ENCODE data around the gene RPL18.
"Not testable (repeated sequence)": the region's sequence is repeated elsewhere in the genome, so short reads cannot be mapped to it uniquely, and the experiment has no call there.

Gene RPL18

GRCh38 chr19:48582168-48582567, 36.8 kb downstream of the RPL18 start:
- Histone ChIP-seq H3K27ac (no peak overlapping the region), H3K36me3 (ENCODE audit: insufficient read depth) (no peaks in the 10 kb centered on the region), H3K79me2 (ENCODE audit: insufficient read depth, low read depth) (no peaks in the 10 kb centered on the region), H3K4me1 (ENCODE audit: low read depth, poor library complexity, severe bottlenecking) (peaks cover 3% of the 10 kb centered on the region), H3K27me3 (ENCODE audit: insufficient read depth, low read depth) (peaks cover 85% of the 10 kb centered on the region; the same call in 1 of the 2 replicates), H3K4me3 (IDR thresholded peaks at IDR 0.05; ENCODE audit: insufficient read depth, low read depth, low read length) (no peak overlapping the region), H4K20me1 (ENCODE audit: insufficient read depth) (no peaks in the 10 kb centered on the region), H3K4me2 (no peak overlapping the region), H2AFZ (ENCODE audit: low read depth) (no peak overlapping the region), H3K9ac (no peak overlapping the region)
- TF ChIP-seq CTCF (conservative IDR thresholded peaks at IDR 0.05; ENCODE audit: low read depth, low read length) = no peak

GRCh38 chr19:48578891-48579290, 40.1 kb downstream of the RPL18 start:
- no peaks in the 10 kb centered on the region for H3K79me2 ChIP-seq (ENCODE audit: insufficient read depth, low read depth)
- no peak overlapping the region for H3K4me3 ChIP-seq (IDR thresholded peaks at IDR 0.05; ENCODE audit: insufficient read depth, low read depth, low read length)
- H3K4me2 ChIP-seq = no peak overlapping the region
- H3K27ac ChIP-seq = no peak overlapping the region
- no peaks in the 10 kb centered on the region for H3K36me3 ChIP-seq (ENCODE audit: insufficient read depth)
- no peak overlapping the region for H2AFZ ChIP-seq (ENCODE audit: low read depth)
- H4K20me1 ChIP-seq (ENCODE audit: insufficient read depth) = no peaks in the 10 kb centered on the region
- peaks cover under 1% of the 10 kb centered on the region for H3K4me1 ChIP-seq (ENCODE audit: low read depth, poor library complexity, severe bottlenecking)
- peaks cover 70% of the 10 kb centered on the region for H3K27me3 ChIP-seq (ENCODE audit: insufficient read depth, low read depth)
- TF ChIP-seq CTCF (conservative IDR thresholded peaks at IDR 0.05; ENCODE audit: low read depth, low read length) = no peak
- H3K9ac ChIP-seq = no peak overlapping the region

GRCh38 chr19:48577908-48578307, 41.1 kb downstream of the RPL18 start:
- H3K4me1 ChIP-seq (ENCODE audit: low read depth, poor library complexity, severe bottlenecking); H3K27ac ChIP-seq; H3K36me3 ChIP-seq (ENCODE audit: insufficient read depth); H4K20me1 ChIP-seq (ENCODE audit: insufficient read depth); H2AFZ ChIP-seq (ENCODE audit: low read depth); H3K9ac ChIP-seq; H3K79me2 ChIP-seq (ENCODE audit: insufficient read depth, low read depth); H3K4me3 ChIP-seq (IDR thresholded peaks at IDR 0.05; ENCODE audit: insufficient read depth, low read depth, low read length); H3K4me2 ChIP-seq: not testable (repeated sequence)
- peaks cover 60% of the 10 kb centered on the region for H3K27me3 ChIP-seq (ENCODE audit: insufficient read depth, low read depth)

GRCh38 chr19:48575931-48576622, 42.9 kb downstream of the RPL18 start:
- no peak for TF ChIP-seq CTCF (conservative IDR thresholded peaks at IDR 0.05; ENCODE audit: low read depth, low read length)
- H4K20me1 ChIP-seq (ENCODE audit: insufficient read depth) = no peaks in the 10 kb centered on the region
- peaks cover 45% of the 10 kb centered on the region for H3K27me3 ChIP-seq (ENCODE audit: insufficient read depth, low read depth)
- no peak overlapping the region for H3K9ac ChIP-seq
- no peaks in the 10 kb centered on the region for H3K36me3 ChIP-seq (ENCODE audit: insufficient read depth)
- H3K4me3 ChIP-seq (IDR thresholded peaks at IDR 0.05; ENCODE audit: insufficient read depth, low read depth, low read length) = no peak overlapping the region
- no peak overlapping the region for H3K27ac ChIP-seq
- H2AFZ ChIP-seq (ENCODE audit: low read depth) = no peak overlapping the region
- no peak overlapping the region for H3K4me2 ChIP-seq
- H3K4me1 ChIP-seq (ENCODE audit: low read depth, poor library complexity, severe bottlenecking) = no peaks in the 10 kb centered on the region
- H3K79me2 ChIP-seq (ENCODE audit: insufficient read depth, low read depth) = no peaks in the 10 kb centered on the region

- Histone ChIP-seq H3K4me2 (no peak overlapping the region), H3K4me3 (IDR thresholded peaks at IDR 0.05; ENCODE audit: insufficient read depth, low read depth, low read length) (no peak overlapping the region), H3K4me1 (ENCODE audit: low read depth, poor library complexity, severe bottlenecking) (no peaks in the 10 kb centered on the region), H4K20me1 (ENCODE audit: insufficient read depth) (no peaks in the 10 kb centered on the region), H3K36me3 (ENCODE audit: insufficient read depth) (no peaks in the 10 kb centered on the region), H3K27me3 (ENCODE audit: insufficient read depth, low read depth) (peaks cover 42% of the 10 kb centered on the region), H3K27ac (no peak overlapping the region), H3K79me2 (ENCODE audit: insufficient read depth, low read depth) (no peaks in the 10 kb centered on the region), H2AFZ (ENCODE audit: low read depth) (no peak overlapping the region), H3K9ac (no peak overlapping the region)
- no peak for TF ChIP-seq CTCF (conservative IDR thresholded peaks at IDR 0.05; ENCODE audit: low read depth, low read length)
These were observed 45.8 kb downstream of the RPL18 start for GRCh38 chr19:48573163-48573505.
